Breast epithelium (tissue), 4 donors: ENCODE measurements around the gene ARMC9. TPM values are rescaled to one million over a fixed set of nuclear protein-coding genes. Genes with fewer than 3 reads are reported as not detected.

Experiments
- DNase-seq, 2 donors: peaks; one replicate each; pipeline ENCODE4 v3.0.0-alpha.2; 2019; ENCODE audit warnings: low spot score in 2 of 2
- H3K27ac ChIP-seq, 2 donors: fragments of 200-600 bp; sonication (generic) in 1 of 2; one replicate each; pipeline ENCODE4 v1.5.1; 2016 to 2019; ENCODE audit warnings: mild to moderate bottlenecking in 1 of 2
- H3K27me3 ChIP-seq, 2 donors: fragments of 200-600 bp; sonication (generic) in 1 of 2; one replicate each; pipeline versions ENCODE4 v1.5.1 to v1.6.0; 2017 to 2019; ENCODE audit warnings: control low read depth in 1 of 2, mild to moderate bottlenecking in 1 of 2
- H3K36me3 ChIP-seq: fragments of 200-600 bp; one replicate; pipeline ENCODE4 v1.5.1; 2019
- H3K4me1 ChIP-seq, 2 donors: fragments of 200-600 bp; sonication (generic); one replicate each; pipeline ENCODE4 v1.5.1; 2016 to 2019; ENCODE audit warnings: control low read depth in 1 of 2
- H3K4me3 ChIP-seq, 3 donors: fragments of 200-600 bp; sonication (generic); 1 replicate in 2 of 3; 2 replicates in 1 of 3; pipeline ENCODE4 v1.5.1; 2016 to 2019; ENCODE audit warnings: mild to moderate bottlenecking in 3 of 3, moderate library complexity in 2 of 3
- H3K9me3 ChIP-seq, 2 donors: fragments of 200-600 bp; sonication (generic) in 1 of 2; one replicate each; pipeline ENCODE4 v1.5.1; 2016 to 2019; ENCODE audit warnings: control low read depth in 1 of 2
- CTCF ChIP-seq, 3 donors: fragments of 450-650 bp; IDR thresholded peaks; one replicate each; pipeline ENCODE4 v1.5.1; 2016 to 2017; ENCODE audit warnings: antibody characterized with exemption in 3 of 3, mild to moderate bottlenecking in 3 of 3, moderate library complexity in 3 of 3
- POLR2A ChIP-seq: fragments of 450-650 bp; IDR thresholded peaks from one replicate; pipeline ENCODE4 v1.6.1; 2016; ENCODE audit warnings: antibody characterized with exemption, mild to moderate bottlenecking, moderate library complexity
- POLR2AphosphoS5 ChIP-seq, 3 donors: sonication (generic); formaldehyde crosslinking; IDR thresholded peaks; one replicate each; pipeline ENCODE4 v1.6.1; 2017; ENCODE audit warnings: antibody characterized with exemption in 3 of 3
- intact Hi-C: fragments of 100-400 bp; cut with DNase I; formaldehyde crosslinking; loops from one replicate; pipeline ENCODE4 v1.15.1; 2023; ENCODE audit warnings: low total_unique reads
- total RNA-seq, 3 donors: library from RNA; depleted of rRNA; stranded (reverse); fragments of >200 nt; gene quantifications; one replicate each; pipeline ENCODE4 v1.1.0, GENCODE V29; 2016

ARMC9 gene
- total RNA-seq, 3 donors from 2014 or later: 4.0 to 20.8 (median 18.0) TPM

- Histone ChIP-seq H3K27me3 (no peaks in the 10 kb centered on the region), H3K4me1 (no peaks in the 10 kb centered on the region), H3K9me3 (no peaks in the 10 kb centered on the region), H3K4me3 (no peak overlapping the region), H3K36me3 (peaks cover 9% of the 10 kb centered on the region), H3K27ac (no peak overlapping the region)
- intact Hi-C loops: no loop called here
- no peak for DNase-seq
- TF ChIP-seq POLR2A (no peak), POLR2AphosphoS5 (IDR thresholded peaks at IDR 0.05) (no peak), CTCF (IDR thresholded peaks at IDR 0.05) (no peak)
Observed at GRCh38 chr2:231212329-231212845, 14.0 kb downstream of the ARMC9 start.

GRCh38 chr2:231213931-231214642 lies 15.7 kb downstream of the ARMC9 start:
- Histone ChIP-seq H3K4me3 (no peak overlapping the region), H3K27me3 (no peaks in the 10 kb centered on the region), H3K27ac (no peak overlapping the region), H3K4me1 (no peaks in the 10 kb centered on the region), H3K36me3 (peaks cover 4% of the 10 kb centered on the region), H3K9me3 (no peaks in the 10 kb centered on the region)
- DNase-seq: no peak
- no peak for TF ChIP-seq POLR2A
- TF ChIP-seq POLR2AphosphoS5 (IDR thresholded peaks at IDR 0.05): no peak
- no peak for TF ChIP-seq CTCF (IDR thresholded peaks at IDR 0.05)
- intact Hi-C loops: no loop called here

- Histone ChIP-seq H3K27ac (no peak overlapping the region), H3K36me3 (no peaks in the 10 kb centered on the region), H3K27me3 (no peaks in the 10 kb centered on the region), H3K9me3 (no peaks in the 10 kb centered on the region), H3K4me3 (no peak overlapping the region), H3K4me1 (no peaks in the 10 kb centered on the region)
- intact Hi-C loops: no loop called here
- TF ChIP-seq CTCF (IDR thresholded peaks at IDR 0.05) (no peak), POLR2A (no peak), POLR2AphosphoS5 (IDR thresholded peaks at IDR 0.05) (no peak)
- DNase-seq: no peak
Observed at GRCh38 chr2:231218366-231218765, 19.9 kb downstream of the ARMC9 start.

GRCh38 chr2:231219289-231219688 lies 20.9 kb downstream of the ARMC9 start:
- no peaks in the 10 kb centered on the region for H3K27me3 ChIP-seq
- no peaks in the 10 kb centered on the region for H3K36me3 ChIP-seq
- no peak overlapping the region for H3K27ac ChIP-seq
- DNase-seq: no peak
- H3K4me3 ChIP-seq: no peak overlapping the region
- intact Hi-C loops: no loop called here
- no peaks in the 10 kb centered on the region for H3K9me3 ChIP-seq
- H3K4me1 ChIP-seq: peaks cover 0 to 5% of the 10 kb centered on the region in 2 donors
- TF ChIP-seq CTCF (IDR thresholded peaks at IDR 0.05) (no peak), POLR2AphosphoS5 (IDR thresholded peaks at IDR 0.05) (no peak), POLR2A (no peak)

GRCh38 chr2:231221761-231222160 lies 23.3 kb downstream of the ARMC9 start:
- TF ChIP-seq CTCF (IDR thresholded peaks at IDR 0.05): no peak
- TF ChIP-seq POLR2A: no peak
- TF ChIP-seq POLR2AphosphoS5 (IDR thresholded peaks at IDR 0.05): no peak
- H3K27me3 ChIP-seq: no peaks in the 10 kb centered on the region
- no peak overlapping the region for H3K27ac ChIP-seq
- DNase-seq: no peak
- peaks cover 0 to 5% of the 10 kb centered on the region in 2 donors for H3K4me1 ChIP-seq
- H3K36me3 ChIP-seq: no peaks in the 10 kb centered on the region
- intact Hi-C loops: no loop called here
- H3K9me3 ChIP-seq: no peaks in the 10 kb centered on the region
- no peak overlapping the region for H3K4me3 ChIP-seq
